Colonic mucosa (tissue), 4 donors: ENCODE results near the gene EDIL3. TPM values are rescaled to one million over a fixed set of nuclear protein-coding genes. Genes with fewer than 3 reads are reported as not detected.
"Not testable (repeated sequence)": the region's sequence is repeated elsewhere in the genome, so short reads cannot be mapped to it uniquely, and the experiment has no call there.

Experiments used
- DNase-seq: peaks from one replicate; pipeline ENCODE4 v3.0.0-alpha.2; 2020
- H3K27ac ChIP-seq: fragments of 200-600 bp; one replicate; pipeline ENCODE4 v1.8.0; 2021
- H3K27me3 ChIP-seq: fragments of 200-600 bp; one replicate; pipeline ENCODE4 v1.8.0; 2021
- H3K36me3 ChIP-seq: fragments of 200-600 bp; one replicate; pipeline ENCODE4 v1.8.0; 2021
- H3K4me1 ChIP-seq: fragments of 200-600 bp; one replicate; pipeline ENCODE4 v1.8.0; 2021; ENCODE audit warnings: mild to moderate bottlenecking
- H3K4me3 ChIP-seq: fragments of 200-600 bp; one replicate; pipeline ENCODE4 v1.8.0; 2021
- H3K9ac ChIP-seq, 2 donors: one replicate each; pipeline ENCODE4 v1.7.0; 2013; ENCODE audit warnings: control low read depth in 2 of 2, low read depth in 2 of 2, low read length in 2 of 2
- H3K9me3 ChIP-seq: fragments of 200-600 bp; one replicate; pipeline ENCODE4 v1.8.0; 2021
- intact Hi-C: fragments of 100-400 bp; cut with DNase I; formaldehyde crosslinking; loops from one replicate; pipeline ENCODE4 v1.14.1; 2022
- total RNA-seq, 2 donors: library from RNA; stranded (reverse); fragmentation: NEBNext Ultra II Directional in 1 of 2; extraction: Animal tissue kit (Norgen Biotek cat#: 25700) in 1 of 2; gene quantifications; one replicate each; pipeline ENCODE4 v1.2.1, GENCODE V29; 2021
- TF ChIP-seq, protein P1 (sequence below): fragments of 200-600 bp; IDR thresholded peaks from one replicate; pipeline ENCODE4 v1.8.0; 2022; ENCODE audit warnings: antibody characterized with exemption, mild to moderate bottlenecking
- donor health status: healthy.
- donor health status: DM: no; HTN: no; CAD: no.
- donor health status: DM: no; HTN: no; CAD: no.

Gene EDIL3
- total RNA-seq, 2 donors from 2014 or later: 23.6 to 27.5 TPM

DNA sequence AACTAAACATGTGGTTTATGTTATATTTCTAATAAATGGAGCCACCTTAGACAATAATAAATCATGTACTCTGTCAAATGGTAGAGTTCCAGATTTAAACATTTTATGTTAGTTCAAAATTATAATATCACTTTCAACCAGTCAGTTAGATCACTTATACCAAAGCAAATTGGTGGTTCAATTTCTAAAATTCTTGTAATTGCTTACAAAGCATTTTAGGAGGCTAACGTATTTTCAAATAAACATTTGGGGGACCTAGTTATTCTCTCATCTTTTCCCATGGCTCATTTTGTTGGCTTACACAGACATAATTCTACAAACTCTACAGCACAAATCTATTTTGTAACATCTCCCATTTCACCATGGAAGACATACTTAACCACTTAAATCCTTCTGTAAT lies 39.9 kb downstream of the EDIL3 start:
- Histone ChIP-seq H3K27me3 (no peaks in the 10 kb centered on the region), H3K27ac (no peak overlapping the region), H3K4me3 (no peak overlapping the region), H3K4me1 (no peaks in the 10 kb centered on the region), H3K36me3 (no peaks in the 10 kb centered on the region), H3K9me3 (no peaks in the 10 kb centered on the region), H3K9ac (no peak overlapping the region)
- DNase-seq: no peak
- intact Hi-C loops: no loop called here
- TF ChIP-seq, protein P1, sequence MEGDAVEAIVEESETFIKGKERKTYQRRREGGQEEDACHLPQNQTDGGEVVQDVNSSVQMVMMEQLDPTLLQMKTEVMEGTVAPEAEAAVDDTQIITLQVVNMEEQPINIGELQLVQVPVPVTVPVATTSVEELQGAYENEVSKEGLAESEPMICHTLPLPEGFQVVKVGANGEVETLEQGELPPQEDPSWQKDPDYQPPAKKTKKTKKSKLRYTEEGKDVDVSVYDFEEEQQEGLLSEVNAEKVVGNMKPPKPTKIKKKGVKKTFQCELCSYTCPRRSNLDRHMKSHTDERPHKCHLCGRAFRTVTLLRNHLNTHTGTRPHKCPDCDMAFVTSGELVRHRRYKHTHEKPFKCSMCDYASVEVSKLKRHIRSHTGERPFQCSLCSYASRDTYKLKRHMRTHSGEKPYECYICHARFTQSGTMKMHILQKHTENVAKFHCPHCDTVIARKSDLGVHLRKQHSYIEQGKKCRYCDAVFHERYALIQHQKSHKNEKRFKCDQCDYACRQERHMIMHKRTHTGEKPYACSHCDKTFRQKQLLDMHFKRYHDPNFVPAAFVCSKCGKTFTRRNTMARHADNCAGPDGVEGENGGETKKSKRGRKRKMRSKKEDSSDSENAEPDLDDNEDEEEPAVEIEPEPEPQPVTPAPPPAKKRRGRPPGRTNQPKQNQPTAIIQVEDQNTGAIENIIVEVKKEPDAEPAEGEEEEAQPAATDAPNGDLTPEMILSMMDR: no peak

DNA sequence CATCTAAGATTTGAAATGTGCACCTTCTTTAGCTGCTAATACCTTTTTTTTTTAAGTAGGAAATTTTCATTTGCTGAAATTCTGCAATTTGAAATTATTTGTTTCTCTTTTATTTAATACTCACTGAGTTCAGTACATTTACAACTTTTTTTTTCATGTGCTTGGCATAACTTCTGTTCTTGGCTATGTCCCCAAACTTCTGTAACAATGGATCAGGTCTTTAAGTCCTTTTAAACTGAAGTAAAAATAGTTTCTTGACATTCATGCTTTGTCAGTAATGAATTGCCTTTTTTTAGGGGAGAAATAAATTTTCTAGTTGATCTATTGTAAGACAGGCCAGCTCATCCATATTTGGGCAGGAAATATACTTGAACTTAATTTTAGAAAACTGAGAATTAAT lies 41.5 kb downstream of the EDIL3 start:
- intact Hi-C loops: no loop called here
- DNase-seq: no peak
- TF ChIP-seq, protein P1: no peak
- Histone ChIP-seq H3K27me3 (no peaks in the 10 kb centered on the region), H3K4me3 (no peak overlapping the region), H3K4me1 (no peaks in the 10 kb centered on the region), H3K9ac (no peak overlapping the region), H3K27ac (no peak overlapping the region), H3K9me3 (no peaks in the 10 kb centered on the region), H3K36me3 (no peaks in the 10 kb centered on the region)

DNA sequence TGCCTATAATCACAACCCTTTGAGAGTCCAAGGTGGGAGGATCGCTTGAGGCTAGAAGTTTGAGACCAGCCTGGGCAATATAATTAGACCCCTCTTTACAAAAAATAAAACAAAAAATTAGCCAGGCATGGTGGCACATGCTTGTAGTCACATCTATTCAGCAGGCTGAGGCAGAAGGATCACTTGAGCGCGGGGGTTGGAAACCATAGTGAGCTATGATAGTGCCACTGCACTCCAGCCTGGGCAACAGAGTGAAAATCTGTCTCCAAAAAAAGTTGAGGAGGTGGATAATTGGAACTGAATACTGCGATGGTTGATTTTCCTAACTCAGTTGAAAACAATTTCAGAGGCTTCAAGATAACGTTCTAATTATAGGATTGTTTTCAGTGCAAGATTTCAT lies 52.6 kb downstream of the EDIL3 start:
- no peaks in the 10 kb centered on the region for H3K36me3 ChIP-seq
- TF ChIP-seq, protein P1: no peak
- H3K4me3 ChIP-seq: no peak overlapping the region
- H3K27me3 ChIP-seq: no peaks in the 10 kb centered on the region
- DNase-seq: no peak
- H3K27ac ChIP-seq: no peak overlapping the region
- no peaks in the 10 kb centered on the region for H3K4me1 ChIP-seq
- no peak overlapping the region for H3K9ac ChIP-seq
- intact Hi-C loops: no loop called here
- H3K9me3 ChIP-seq: no peaks in the 10 kb centered on the region

DNA sequence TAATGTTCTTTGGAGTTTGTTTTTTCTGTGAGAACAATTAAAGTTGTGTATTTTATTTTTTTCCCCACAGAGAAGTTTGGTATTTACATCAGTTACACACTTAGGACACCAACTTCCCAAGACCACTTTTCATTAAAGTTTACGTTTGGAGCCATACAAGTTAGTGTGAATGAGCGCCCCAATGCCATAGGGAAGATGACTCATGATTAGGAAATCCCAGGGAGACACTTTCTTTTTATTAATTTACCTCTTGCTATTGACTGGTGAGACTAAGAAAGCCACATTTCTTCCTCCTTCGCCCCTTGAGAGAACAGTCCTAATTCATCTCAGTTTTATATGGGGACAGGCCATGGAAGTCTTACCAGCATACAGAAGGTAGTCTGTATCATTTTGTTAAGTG lies 57.1 kb downstream of the EDIL3 start:
- no peaks in the 10 kb centered on the region for H3K9me3 ChIP-seq
- intact Hi-C loops: no loop called here
- H3K27me3 ChIP-seq: no peaks in the 10 kb centered on the region

DNA sequence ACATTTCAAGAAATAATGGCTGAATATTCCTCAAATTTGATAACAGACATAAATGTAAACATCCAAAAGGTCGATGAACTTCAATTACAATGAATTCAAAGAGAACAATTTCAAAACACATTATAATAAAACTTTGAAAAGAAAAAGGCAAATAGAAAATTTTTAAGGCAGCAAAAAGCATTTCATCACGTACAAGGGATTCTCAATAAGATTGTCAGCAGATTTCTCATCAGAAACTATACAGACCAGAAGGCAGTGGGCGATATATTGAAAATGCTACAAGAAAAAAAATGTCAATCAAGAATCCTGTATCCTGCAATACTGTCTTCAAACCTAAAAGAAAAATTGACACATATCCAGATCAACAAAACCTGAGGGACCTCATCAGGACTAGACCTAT lies 62.0 kb downstream of the EDIL3 start:
- H3K27me3 ChIP-seq: no peaks in the 10 kb centered on the region
- no peaks in the 10 kb centered on the region for H3K4me1 ChIP-seq
- no peak for DNase-seq
- intact Hi-C loops: no loop called here
- H3K9ac ChIP-seq: no peak overlapping the region
- no peak overlapping the region for H3K27ac ChIP-seq
- no peaks in the 10 kb centered on the region for H3K9me3 ChIP-seq
- no peaks in the 10 kb centered on the region for H3K36me3 ChIP-seq
- TF ChIP-seq, protein P1: no peak
- H3K4me3 ChIP-seq: no peak overlapping the region

More for the DNA sequence above, 57.1 kb downstream of the EDIL3 start:
- Histone ChIP-seq H3K4me3 (no peak overlapping the region), H3K4me1 (no peaks in the 10 kb centered on the region), H3K36me3 (no peaks in the 10 kb centered on the region), H3K27ac (no peak overlapping the region), H3K9ac (no peak overlapping the region)
- TF ChIP-seq, protein P1: no peak
- DNase-seq: no peak

DNA sequence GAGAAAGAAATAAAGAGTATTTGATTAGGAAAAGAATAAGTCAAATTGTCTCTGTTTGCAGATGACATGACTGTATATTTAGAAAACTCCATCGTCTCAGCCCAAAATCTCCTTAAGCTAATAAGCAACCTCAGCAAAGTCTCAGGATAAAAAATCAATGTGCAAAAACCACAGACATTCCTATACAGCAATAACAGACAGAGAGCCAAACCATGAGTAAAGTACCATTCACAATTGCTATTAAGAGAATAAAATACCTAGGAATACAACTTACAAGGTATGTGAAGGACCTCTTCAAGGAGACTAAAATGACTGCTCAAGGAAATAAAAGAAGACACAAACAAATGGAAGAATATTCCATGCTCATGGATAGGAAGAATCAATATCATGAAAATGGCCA lies 66.9 kb downstream of the EDIL3 start:
- H3K36me3 ChIP-seq, H3K9ac ChIP-seq, DNase-seq, H3K27me3 ChIP-seq, H3K4me1 ChIP-seq, H3K27ac ChIP-seq, H3K4me3 ChIP-seq, intact Hi-C loops, H3K9me3 ChIP-seq: not testable (repeated sequence)

DNA sequence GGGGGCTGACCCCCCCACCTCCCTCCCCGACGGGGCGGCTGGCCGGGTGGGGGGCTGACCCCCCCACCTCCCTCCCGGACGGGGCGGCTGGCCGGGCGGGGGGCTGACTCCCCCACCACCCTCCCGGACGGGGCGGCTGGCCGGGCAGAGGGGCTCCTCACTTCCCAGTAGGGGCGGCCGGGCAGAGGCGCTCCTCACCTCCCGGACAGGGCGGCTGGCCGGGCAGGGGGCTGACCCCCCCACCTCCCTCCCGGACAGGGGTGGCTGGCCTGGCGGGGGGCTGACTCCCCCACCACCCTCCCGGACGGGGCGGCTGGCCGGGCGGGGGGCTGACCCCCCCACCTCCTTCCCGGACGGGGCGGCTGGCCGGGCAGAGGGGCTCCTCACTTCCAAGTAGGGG lies 72.4 kb downstream of the EDIL3 start:
- H3K27me3 ChIP-seq, H3K4me1 ChIP-seq, H3K4me3 ChIP-seq, H3K27ac ChIP-seq, H3K9me3 ChIP-seq, H3K36me3 ChIP-seq, DNase-seq, intact Hi-C loops, H3K9ac ChIP-seq: not testable (repeated sequence)

DNA sequence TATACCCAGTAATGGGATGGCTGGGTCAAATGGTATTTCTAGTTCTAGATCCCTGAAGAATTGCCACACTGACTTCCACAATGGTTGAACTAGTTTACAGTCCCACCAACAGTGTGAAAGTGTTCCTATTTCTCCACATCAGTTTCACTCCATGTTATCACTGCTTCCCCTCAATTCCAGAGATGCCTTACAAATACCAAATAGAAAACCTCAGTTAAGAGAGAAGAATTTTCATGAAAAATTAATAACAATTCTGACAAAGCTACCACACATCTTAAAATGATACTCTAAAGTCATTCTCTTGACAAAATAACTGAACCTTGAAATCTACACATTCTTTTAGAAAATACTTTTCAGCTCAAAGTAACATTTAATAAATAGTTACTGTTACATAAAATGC lies 74.8 kb downstream of the EDIL3 start:
- intact Hi-C loops, DNase-seq, H3K36me3 ChIP-seq, H3K4me1 ChIP-seq, H3K27ac ChIP-seq, H3K9me3 ChIP-seq, H3K27me3 ChIP-seq, H3K9ac ChIP-seq, H3K4me3 ChIP-seq: not testable (repeated sequence)
